Measurements from ENCODE around the gene C7orf33. TPM values are rescaled to one million over a fixed set of nuclear protein-coding genes. Genes with fewer than 3 reads are reported as not detected.

The C7orf33 gene
- total RNA-seq, 2 donors from 2014 or later = not detected

- Mint-ChIP-seq H3K9me3 (no peaks in the 10 kb centered on the region), H3K27me3 (peaks cover 41 to 61% of the 10 kb centered on the region in 2 donors), H3K27ac (no peak overlapping the region), H3K4me3 (no peak overlapping the region), H3K36me3 (peaks cover 6% of the 10 kb centered on the region), H3K4me1 (ENCODE audit: low read depth in 2 of 2) (peaks cover 27 to 41% of the 10 kb centered on the region in 2 donors)
- ATAC-seq (no peak), DNase-seq (ENCODE audit: low spot score) (no peak)
Observed at GRCh38 chr7:148624735-148625134, 34.2 kb downstream of the C7orf33 start.

- Mint-ChIP-seq H3K27ac (no peak overlapping the region), H3K4me3 (no peak overlapping the region), H3K9me3 (no peaks in the 10 kb centered on the region), H3K27me3 (peaks cover 45 to 64% of the 10 kb centered on the region in 2 donors), H3K4me1 (ENCODE audit: low read depth in 2 of 2) (peaks cover 27 to 40% of the 10 kb centered on the region in 2 donors), H3K36me3 (peaks cover 8% of the 10 kb centered on the region)
- ATAC-seq (no peak), DNase-seq (ENCODE audit: low spot score) (no peak)
Observed at GRCh38 chr7:148625342-148625741, 34.8 kb downstream of the C7orf33 start.

GRCh38 chr7:148626828-148627227, 36.3 kb downstream of the C7orf33 start:
- H3K27ac Mint-ChIP-seq = peak overlapping the region; percentile 9 to 59
- no peaks in the 10 kb centered on the region for H3K9me3 Mint-ChIP-seq
- H3K36me3 Mint-ChIP-seq = peaks cover 4% of the 10 kb centered on the region
- peaks cover 41 to 62% of the 10 kb centered on the region in 2 donors for H3K27me3 Mint-ChIP-seq
- H3K4me3 Mint-ChIP-seq = no peak overlapping the region
- DNase-seq (ENCODE audit: low spot score) (no peak), ATAC-seq (no peak)
- peaks cover 19 to 31% of the 10 kb centered on the region in 2 donors for H3K4me1 Mint-ChIP-seq (ENCODE audit: low read depth in 2 of 2)

GRCh38 chr7:148628011-148628410, 37.4 kb downstream of the C7orf33 start:
- peak overlapping the region in 1 of 2 donors; percentile 0 for H3K27ac Mint-ChIP-seq
- H3K4me1 Mint-ChIP-seq (ENCODE audit: low read depth in 2 of 2) = peaks cover 20 to 33% of the 10 kb centered on the region in 2 donors
- H3K27me3 Mint-ChIP-seq = peaks cover 46 to 68% of the 10 kb centered on the region in 2 donors
- peaks cover 4% of the 10 kb centered on the region for H3K36me3 Mint-ChIP-seq
- no peaks in the 10 kb centered on the region for H3K9me3 Mint-ChIP-seq
- no peak overlapping the region for H3K4me3 Mint-ChIP-seq
- ATAC-seq (no peak), DNase-seq (ENCODE audit: low spot score) (no peak)

- Mint-ChIP-seq H3K27ac (no peak overlapping the region), H3K9me3 (no peaks in the 10 kb centered on the region)
Observed at GRCh38 chr7:148630078-148630477, 39.5 kb downstream of the C7orf33 start.

GRCh38 chr7:148633761-148634160, 43.2 kb downstream of the C7orf33 start:
- Mint-ChIP-seq H3K4me3 (peak overlapping the region; percentile 33), H3K4me1 (ENCODE audit: low read depth in 2 of 2) (peaks cover 13 to 19% of the 10 kb centered on the region in 2 donors), H3K27ac (no peak overlapping the region), H3K9me3 (no peaks in the 10 kb centered on the region), H3K36me3 (peaks cover 4% of the 10 kb centered on the region), H3K27me3 (peaks cover 34 to 52% of the 10 kb centered on the region in 2 donors)
- DNase-seq (ENCODE audit: low spot score) = no peak
- ATAC-seq = peak in 1 of 2 donors; percentile 48

More at GRCh38 chr7:148630078-148630477, 39.5 kb downstream of the C7orf33 start:
- H3K36me3 Mint-ChIP-seq = peaks cover 4% of the 10 kb centered on the region
- peaks cover 22 to 29% of the 10 kb centered on the region in 2 donors for H3K4me1 Mint-ChIP-seq (ENCODE audit: low read depth in 2 of 2)
- H3K4me3 Mint-ChIP-seq = no peak overlapping the region
- peaks cover 40 to 55% of the 10 kb centered on the region in 2 donors for H3K27me3 Mint-ChIP-seq
- ATAC-seq = no peak
- no peak for DNase-seq (ENCODE audit: low spot score)

GRCh38 chr7:148637094-148637493, 46.5 kb downstream of the C7orf33 start:
- ATAC-seq = no peak
- no peak for DNase-seq (ENCODE audit: low spot score)
- H3K27ac Mint-ChIP-seq = no peak overlapping the region
- peaks cover 20 to 32% of the 10 kb centered on the region in 2 donors for H3K27me3 Mint-ChIP-seq
- H3K4me1 Mint-ChIP-seq (ENCODE audit: low read depth in 2 of 2) = peaks cover 10 to 15% of the 10 kb centered on the region in 2 donors
- no peaks in the 10 kb centered on the region for H3K9me3 Mint-ChIP-seq
- no peaks in the 10 kb centered on the region for H3K36me3 Mint-ChIP-seq
- no peak overlapping the region for H3K4me3 Mint-ChIP-seq

GRCh38 chr7:148645898-148646297, 55.3 kb downstream of the C7orf33 start:
- ATAC-seq (no peak), DNase-seq (ENCODE audit: low spot score) (no peak)
- Mint-ChIP-seq H3K4me3 (no peak overlapping the region), H3K27ac (no peak overlapping the region), H3K9me3 (no peaks in the 10 kb centered on the region), H3K27me3 (peaks cover 14 to 16% of the 10 kb centered on the region in 2 donors), H3K4me1 (ENCODE audit: low read depth in 2 of 2) (no peaks in the 10 kb centered on the region), H3K36me3 (no peaks in the 10 kb centered on the region)

GRCh38 chr7:148650232-148650858, 59.8 kb downstream of the C7orf33 start:
- no peaks in the 10 kb centered on the region for H3K9me3 Mint-ChIP-seq
- peaks cover 9 to 15% of the 10 kb centered on the region in 2 donors for H3K27me3 Mint-ChIP-seq
- H3K4me3 Mint-ChIP-seq = no peak overlapping the region
- DNase-seq (ENCODE audit: low spot score) (no peak), ATAC-seq (no peak)
- H3K36me3 Mint-ChIP-seq = no peaks in the 10 kb centered on the region
- H3K4me1 Mint-ChIP-seq (ENCODE audit: low read depth in 2 of 2) = no peaks in the 10 kb centered on the region
- H3K27ac Mint-ChIP-seq = no peak overlapping the region

- no peaks in the 10 kb centered on the region for H3K36me3 Mint-ChIP-seq
- no peak overlapping the region for H3K27ac Mint-ChIP-seq
Observed at GRCh38 chr7:148652773-148653172, 62.2 kb downstream of the C7orf33 start.

GRCh38 chr7:148657929-148658328, 67.4 kb downstream of the C7orf33 start:
- ATAC-seq (no peak), DNase-seq (ENCODE audit: low spot score) (no peak)
- Mint-ChIP-seq H3K4me3 (no peak overlapping the region), H3K27ac (no peak overlapping the region), H3K36me3 (no peaks in the 10 kb centered on the region), H3K4me1 (ENCODE audit: low read depth in 2 of 2) (peaks cover 0 to 5% of the 10 kb centered on the region in 2 donors), H3K9me3 (no peaks in the 10 kb centered on the region), H3K27me3 (peaks cover 0 to 2% of the 10 kb centered on the region in 2 donors)

More at GRCh38 chr7:148652773-148653172, 62.2 kb downstream of the C7orf33 start:
- no peaks in the 10 kb centered on the region for H3K9me3 Mint-ChIP-seq
- ATAC-seq (no peak), DNase-seq (ENCODE audit: low spot score) (no peak)
- no peaks in the 10 kb centered on the region for H3K4me1 Mint-ChIP-seq (ENCODE audit: low read depth in 2 of 2)
- peaks cover 0 to 9% of the 10 kb centered on the region in 2 donors for H3K27me3 Mint-ChIP-seq
- H3K4me3 Mint-ChIP-seq = no peak overlapping the region

- no peak overlapping the region for H3K27ac Mint-ChIP-seq
- peaks cover 0 to 5% of the 10 kb centered on the region in 2 donors for H3K4me1 Mint-ChIP-seq (ENCODE audit: low read depth in 2 of 2)
- DNase-seq (ENCODE audit: low spot score) (no peak), ATAC-seq (no peak)
- no peaks in the 10 kb centered on the region for H3K9me3 Mint-ChIP-seq
- no peak overlapping the region for H3K4me3 Mint-ChIP-seq
- H3K27me3 Mint-ChIP-seq = peaks cover under 1 to 6% of the 10 kb centered on the region in 2 donors
- no peaks in the 10 kb centered on the region for H3K36me3 Mint-ChIP-seq
Observed at GRCh38 chr7:148661471-148661870, 70.9 kb downstream of the C7orf33 start.

GRCh38 chr7:148662646-148663045, 72.1 kb downstream of the C7orf33 start:
- ATAC-seq (no peak), DNase-seq (ENCODE audit: low spot score) (no peak)
- Mint-ChIP-seq H3K27ac (no peak overlapping the region), H3K4me3 (no peak overlapping the region), H3K9me3 (no peaks in the 10 kb centered on the region), H3K27me3 (peaks cover 4 to 12% of the 10 kb centered on the region in 2 donors), H3K36me3 (no peaks in the 10 kb centered on the region), H3K4me1 (ENCODE audit: low read depth in 2 of 2) (peaks cover 2 to 5% of the 10 kb centered on the region in 2 donors)

GRCh38 chr7:148664324-148664723, 73.8 kb downstream of the C7orf33 start:
- H3K9me3 Mint-ChIP-seq = no peaks in the 10 kb centered on the region
- peaks cover 7 to 15% of the 10 kb centered on the region in 2 donors for H3K27me3 Mint-ChIP-seq
- H3K4me1 Mint-ChIP-seq (ENCODE audit: low read depth in 2 of 2) = peaks cover 2 to 5% of the 10 kb centered on the region in 2 donors
- ATAC-seq (no peak), DNase-seq (ENCODE audit: low spot score) (no peak)
- no peaks in the 10 kb centered on the region for H3K36me3 Mint-ChIP-seq
- no peak overlapping the region for H3K4me3 Mint-ChIP-seq
- no peak overlapping the region for H3K27ac Mint-ChIP-seq

Data from natural killer cell treated with Interleukin-12 subunit alpha and Interleukin-12 subunit beta and Interleukin-15 and Interleukin-18, amount 100 ng/mL, for 72 hours (primary cell).